Esophagus muscularis mucosa (tissue), 4 donors: ENCODE data around the gene ANGPTL5. TPM values are rescaled to one million over a fixed set of nuclear protein-coding genes. Genes with fewer than 3 reads are reported as not detected.

ENCODE experiments used
- DNase-seq: peaks from one replicate; pipeline ENCODE4 v3.0.0-alpha.2; 2017; ENCODE audit errors: extremely low spot score
- H3K27ac ChIP-seq, 4 donors: fragments of 200-600 bp; sonication (generic); replicated peaks in 1 of 4; 1 replicate in 3 of 4; 2 replicates in 1 of 4; pipeline ENCODE4 v1.5.1; 2016 to 2019; ENCODE audit warnings: mild to moderate bottlenecking in 1 of 4
- H3K27me3 ChIP-seq, 4 donors: fragments of 200-600 bp; sonication (generic); one replicate each; pipeline versions ENCODE4 v1.5.1 to v1.6.0; 2016 to 2019
- H3K36me3 ChIP-seq, 4 donors: fragments of 200-600 bp; sonication (generic); one replicate each; pipeline ENCODE4 v1.5.1; 2016 to 2019
- H3K4me1 ChIP-seq, 4 donors: fragments of 200-600 bp; sonication (generic); one replicate each; pipeline ENCODE4 v1.5.1; 2016 to 2019
- H3K4me3 ChIP-seq, 4 donors: fragments of 200-600 bp; sonication (generic); 1 replicate in 2 of 4; 2 replicates in 2 of 4; pipeline ENCODE4 v1.5.1; 2016 to 2019; ENCODE audit warnings: mild to moderate bottlenecking in 4 of 4, moderate library complexity in 1 of 4
- H3K9me3 ChIP-seq, 4 donors: fragments of 200-600 bp; sonication (generic); 1 replicate in 3 of 4; 2 replicates in 1 of 4; pipeline ENCODE4 v1.5.1; 2016 to 2019
- EP300 ChIP-seq: sonication (generic); formaldehyde crosslinking; IDR thresholded peaks from one replicate; pipeline ENCODE4 v1.6.1; 2017; ENCODE audit warnings: antibody characterized with exemption
- POLR2A ChIP-seq: fragments of 450-650 bp; IDR thresholded peaks from one replicate; pipeline ENCODE4 v1.6.1; 2017; ENCODE audit warnings: antibody characterized with exemption, moderate library complexity, mild to moderate bottlenecking, low read depth
- POLR2AphosphoS5 ChIP-seq, 2 donors: sonication (generic); formaldehyde crosslinking; IDR thresholded peaks; one replicate each; pipeline ENCODE4 v1.6.1; 2017; ENCODE audit warnings: antibody characterized with exemption in 2 of 2
- WGBS: methylation state at CpG from one replicate; pipeline ENCODE4 v1.1.5; 2018; 5-methylcytosine and 5-hydroxymethylcytosine counted together
- intact Hi-C: fragments of 100-400 bp; cut with DNase I; formaldehyde crosslinking; loops from one replicate; pipeline ENCODE4 v1.15.1; 2023
- total RNA-seq, 4 donors: library from RNA; depleted of rRNA; stranded (reverse); fragments of >200 nt; gene quantifications; one replicate each; pipeline versions ENCODE4 v1.1.0 to v1.2.1, GENCODE V29; 2016
- TF ChIP-seq, protein P1 (sequence below), 3 experiments: fragments of 200-600 bp in 2 of 3; fragments of 450-650 bp in 1 of 3; sonication (generic) in 2 of 3; IDR thresholded peaks; one replicate each; pipeline ENCODE4 v1.5.1; 2017 to 2019; ENCODE audit warnings: antibody characterized with exemption in 3 of 3, mild to moderate bottlenecking in 2 of 3, moderate library complexity in 1 of 3

Gene ANGPTL5
- total RNA-seq, 4 donors from 2014 or later, result 0.17 to 1.0 (median 0.62) TPM

DNA sequence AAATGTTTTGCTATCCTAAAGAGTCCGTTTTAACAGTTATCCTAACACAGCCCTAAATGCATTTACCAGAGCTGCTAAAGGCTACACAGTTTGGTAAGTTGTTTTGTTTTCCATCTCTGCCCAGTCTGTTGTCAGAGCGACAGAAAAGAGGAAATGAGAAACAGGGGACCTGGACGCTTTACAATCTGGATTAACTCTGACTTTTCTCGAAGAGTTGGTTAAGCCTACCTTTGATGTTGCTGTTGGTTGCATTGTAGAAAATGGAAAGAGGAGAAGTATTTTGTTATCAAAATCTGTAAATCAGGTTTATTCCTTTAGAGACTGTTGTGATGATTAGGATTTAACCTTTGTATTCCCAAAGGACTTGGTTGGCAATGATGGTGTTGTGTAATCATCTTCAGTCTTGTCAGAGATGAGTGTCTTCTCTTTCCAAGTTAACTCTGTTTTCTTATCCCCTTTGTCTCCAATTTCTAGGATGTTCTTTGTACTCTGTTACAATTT is 481 bp downstream of the ANGPTL5 start:
- Histone ChIP-seq H3K9me3 (no peaks in the 10 kb centered on the region), H3K4me3 (peak overlapping the region; percentile 67 to 93 (median 79)), H3K36me3 (no peaks in the 10 kb centered on the region), H3K27ac (peak overlapping the region; percentile 86 to 91 (median 87)), H3K27me3 (no peaks in the 10 kb centered on the region), H3K4me1 (peaks cover 11 to 38% (median 32%) of the 10 kb centered on the region in 4 donors)
- TF ChIP-seq POLR2A (no peak), EP300 (no peak), POLR2AphosphoS5 (IDR thresholded peaks at IDR 0.05) (no peak)
- TF ChIP-seq, protein P1, sequence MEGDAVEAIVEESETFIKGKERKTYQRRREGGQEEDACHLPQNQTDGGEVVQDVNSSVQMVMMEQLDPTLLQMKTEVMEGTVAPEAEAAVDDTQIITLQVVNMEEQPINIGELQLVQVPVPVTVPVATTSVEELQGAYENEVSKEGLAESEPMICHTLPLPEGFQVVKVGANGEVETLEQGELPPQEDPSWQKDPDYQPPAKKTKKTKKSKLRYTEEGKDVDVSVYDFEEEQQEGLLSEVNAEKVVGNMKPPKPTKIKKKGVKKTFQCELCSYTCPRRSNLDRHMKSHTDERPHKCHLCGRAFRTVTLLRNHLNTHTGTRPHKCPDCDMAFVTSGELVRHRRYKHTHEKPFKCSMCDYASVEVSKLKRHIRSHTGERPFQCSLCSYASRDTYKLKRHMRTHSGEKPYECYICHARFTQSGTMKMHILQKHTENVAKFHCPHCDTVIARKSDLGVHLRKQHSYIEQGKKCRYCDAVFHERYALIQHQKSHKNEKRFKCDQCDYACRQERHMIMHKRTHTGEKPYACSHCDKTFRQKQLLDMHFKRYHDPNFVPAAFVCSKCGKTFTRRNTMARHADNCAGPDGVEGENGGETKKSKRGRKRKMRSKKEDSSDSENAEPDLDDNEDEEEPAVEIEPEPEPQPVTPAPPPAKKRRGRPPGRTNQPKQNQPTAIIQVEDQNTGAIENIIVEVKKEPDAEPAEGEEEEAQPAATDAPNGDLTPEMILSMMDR (IDR thresholded peaks at IDR 0.05), result no peak
- DNase-seq, result no peak
- intact Hi-C loops, result loop anchor here (5.0 kb wide), 1 partner anchor 91 kb away; no protein-coding TSS in a partner anchor
- WGBS, result 2% methylated on average over 4 of the region's 4 CpGs

DNA sequence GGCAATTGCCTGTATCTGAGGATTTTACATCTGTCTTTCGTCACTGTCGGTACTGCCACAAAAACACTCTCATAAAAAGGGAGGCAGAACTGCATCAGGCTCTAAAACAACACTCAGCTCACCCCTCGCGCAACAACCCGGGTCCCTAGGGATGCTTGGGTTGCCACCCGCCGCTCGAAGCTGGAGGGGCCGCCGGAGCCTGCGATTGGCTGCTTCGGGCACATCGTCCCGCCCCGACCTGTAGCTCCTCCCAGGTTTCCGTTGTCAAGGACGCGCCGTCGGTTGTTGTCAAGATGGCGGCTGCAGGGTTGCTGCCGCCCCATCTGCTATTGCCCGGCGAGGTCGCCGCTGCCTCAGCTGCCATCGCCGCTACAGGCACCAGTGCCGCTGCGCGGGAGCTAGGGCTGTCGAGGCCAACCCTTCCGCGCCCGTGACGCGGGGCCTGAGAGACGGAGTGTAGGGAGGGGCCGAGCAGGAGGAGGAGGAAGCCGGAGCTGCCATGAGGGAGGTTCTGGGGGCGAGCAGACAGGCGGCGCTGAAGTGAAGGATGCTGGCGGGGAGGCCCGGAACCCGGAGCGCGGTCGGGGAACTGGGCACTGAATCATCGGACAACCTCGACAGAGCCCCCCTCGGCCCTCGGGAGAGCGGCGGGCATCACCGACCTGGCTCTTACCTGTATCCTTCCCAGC is 1.4 kb downstream of the ANGPTL5 start, which contains the start of gene CEP126:
Gene CEP126, plus strand, starts transcription at position 273 of the 689 bp plus-strand sequence. Its CDS starts 275 bp downstream, at position 548.
- WGBS, result 0% methylated on average over 20 of the region's 56 CpGs
- TF ChIP-seq EP300, result no peak
- TF ChIP-seq, protein P1 (IDR thresholded peaks at IDR 0.05), result peak; percentile 46 to 57 (median 54)
- peak; percentile 71 to 77 for TF ChIP-seq POLR2AphosphoS5 (IDR thresholded peaks at IDR 0.05)
- TF ChIP-seq POLR2A, result no peak
- Histone ChIP-seq H3K27ac (peak within 1 kb of the TSS; percentile 86 to 91 (median 87)), H3K9me3 (no peaks in the 10 kb centered on the region), H3K27me3 (no peaks in the 10 kb centered on the region), H3K36me3 (no peaks in the 10 kb centered on the region), H3K4me1 (peaks cover 11 to 38% (median 34%) of the 10 kb centered on the region in 4 donors), H3K4me3 (peak within 1 kb of the TSS; percentile 67 to 93 (median 79))
- intact Hi-C loops, result loop anchor here (5.0 kb wide), 2 partner anchors 38 to 92 kb away; no protein-coding TSS in a partner anchor
- peak; percentile 98 for DNase-seq

DNA sequence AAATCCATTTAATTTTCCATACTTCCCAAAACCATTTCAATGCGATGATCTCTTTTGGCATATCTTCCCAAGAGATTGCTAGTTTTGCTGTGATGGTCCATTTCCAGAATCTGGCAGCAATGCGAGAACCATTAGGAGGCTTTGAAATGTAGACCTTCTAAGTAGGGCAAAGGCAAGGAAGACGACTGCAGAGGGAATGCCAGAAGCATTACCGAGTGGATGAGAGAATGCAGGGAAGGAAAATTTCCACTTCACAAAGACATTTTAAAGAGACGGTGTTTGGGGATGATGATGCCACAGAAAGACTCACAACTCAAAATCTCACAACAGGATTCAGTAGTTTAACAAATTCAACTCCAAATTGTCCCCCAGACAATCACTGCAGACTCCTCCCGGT is 2.0 kb downstream of the ANGPTL5 start:
- H3K36me3 ChIP-seq, result no peaks in the 10 kb centered on the region
- DNase-seq, result no peak
- H3K4me3 ChIP-seq, result peak overlapping the region; percentile 67 to 93 (median 79)
- peak overlapping the region; percentile 86 to 91 (median 87) for H3K27ac ChIP-seq
- no peaks in the 10 kb centered on the region for H3K27me3 ChIP-seq
- WGBS, result 5% methylated on average over 6 of the region's 6 CpGs
- peaks cover 11 to 38% (median 35%) of the 10 kb centered on the region in 4 donors for H3K4me1 ChIP-seq
- no peak for TF ChIP-seq POLR2A
- TF ChIP-seq EP300, result no peak
- no peak for TF ChIP-seq POLR2AphosphoS5 (IDR thresholded peaks at IDR 0.05)
- TF ChIP-seq, protein P1 (IDR thresholded peaks at IDR 0.05), result no peak
- intact Hi-C loops, result loop anchor here (5.0 kb wide), 1 partner anchor 37 kb away; no protein-coding TSS in a partner anchor
- no peaks in the 10 kb centered on the region for H3K9me3 ChIP-seq

DNA sequence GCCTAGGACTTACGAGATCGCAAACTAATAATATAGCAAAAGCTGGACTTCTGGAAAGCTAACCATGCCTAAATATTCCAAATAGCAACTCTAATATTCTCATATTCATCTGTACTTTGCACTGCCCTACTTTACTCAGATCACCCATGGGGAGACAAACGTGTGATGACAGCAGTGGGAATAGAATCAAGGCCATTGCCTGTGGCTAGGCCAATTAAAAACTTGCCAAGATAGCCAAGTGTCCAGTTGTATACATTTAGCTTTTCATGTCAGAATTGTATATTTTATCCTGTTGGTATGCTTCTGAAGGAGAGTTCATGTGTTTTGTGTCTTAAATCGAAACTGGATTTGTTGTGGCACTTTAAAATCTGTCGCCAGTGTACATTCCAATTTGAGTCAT is 2.7 kb downstream of the ANGPTL5 start:
- WGBS, result 53% methylated on average over 5 of the region's 5 CpGs

More for the DNA sequence above, 2.7 kb downstream of the ANGPTL5 start:
- peak overlapping the region in 3 of 4 donors; percentile 3 to 85 (median 73) for H3K4me3 ChIP-seq
- H3K36me3 ChIP-seq, result no peaks in the 10 kb centered on the region
- H3K27me3 ChIP-seq, result no peaks in the 10 kb centered on the region
- no peaks in the 10 kb centered on the region for H3K9me3 ChIP-seq
- H3K27ac ChIP-seq, result peak overlapping the region; percentile 86 to 91 (median 87)
- intact Hi-C loops, result loop anchor here (5.0 kb wide), 1 partner anchor 36 kb away; no protein-coding TSS in a partner anchor
- TF ChIP-seq POLR2A, result no peak
- no peak for TF ChIP-seq POLR2AphosphoS5 (IDR thresholded peaks at IDR 0.05)
- no peak for TF ChIP-seq EP300
- TF ChIP-seq, protein P1 (IDR thresholded peaks at IDR 0.05), result no peak
- peaks cover 11 to 38% (median 35%) of the 10 kb centered on the region in 4 donors for H3K4me1 ChIP-seq
- DNase-seq, result no peak
